ENCODE measurements around the gene CNNM4.

CNNM4 gene

DNA sequence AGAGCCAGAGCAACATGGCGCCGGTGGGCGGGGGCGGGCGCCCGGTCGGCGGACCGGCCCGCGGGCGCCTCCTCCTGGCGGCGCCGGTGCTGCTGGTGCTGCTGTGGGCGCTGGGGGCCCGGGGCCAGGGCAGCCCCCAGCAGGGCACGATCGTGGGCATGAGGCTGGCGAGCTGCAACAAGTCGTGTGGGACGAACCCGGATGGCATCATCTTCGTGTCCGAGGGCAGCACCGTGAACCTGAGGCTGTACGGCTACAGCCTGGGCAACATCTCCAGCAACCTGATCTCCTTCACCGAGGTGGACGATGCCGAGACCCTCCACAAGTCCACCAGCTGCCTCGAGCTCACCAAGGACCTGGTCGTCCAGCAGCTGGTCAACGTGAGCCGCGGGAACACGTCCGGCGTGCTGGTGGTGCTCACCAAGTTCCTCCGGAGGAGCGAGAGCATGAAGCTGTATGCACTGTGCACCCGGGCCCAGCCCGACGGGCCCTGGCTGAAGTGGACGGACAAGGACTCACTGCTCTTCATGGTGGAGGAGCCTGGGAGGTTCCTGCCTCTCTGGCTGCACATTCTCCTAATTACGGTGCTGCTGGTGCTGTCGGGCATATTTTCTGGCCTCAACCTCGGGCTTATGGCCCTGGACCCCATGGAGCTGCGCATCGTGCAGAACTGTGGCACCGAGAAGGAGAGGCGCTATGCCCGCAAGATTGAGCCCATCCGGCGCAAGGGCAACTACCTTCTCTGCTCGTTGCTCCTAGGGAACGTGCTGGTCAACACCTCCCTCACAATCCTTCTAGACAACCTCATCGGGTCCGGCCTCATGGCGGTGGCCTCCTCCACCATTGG is 507 bp downstream of the CNNM4 start:
- DNase-seq, result no peak

DNA sequence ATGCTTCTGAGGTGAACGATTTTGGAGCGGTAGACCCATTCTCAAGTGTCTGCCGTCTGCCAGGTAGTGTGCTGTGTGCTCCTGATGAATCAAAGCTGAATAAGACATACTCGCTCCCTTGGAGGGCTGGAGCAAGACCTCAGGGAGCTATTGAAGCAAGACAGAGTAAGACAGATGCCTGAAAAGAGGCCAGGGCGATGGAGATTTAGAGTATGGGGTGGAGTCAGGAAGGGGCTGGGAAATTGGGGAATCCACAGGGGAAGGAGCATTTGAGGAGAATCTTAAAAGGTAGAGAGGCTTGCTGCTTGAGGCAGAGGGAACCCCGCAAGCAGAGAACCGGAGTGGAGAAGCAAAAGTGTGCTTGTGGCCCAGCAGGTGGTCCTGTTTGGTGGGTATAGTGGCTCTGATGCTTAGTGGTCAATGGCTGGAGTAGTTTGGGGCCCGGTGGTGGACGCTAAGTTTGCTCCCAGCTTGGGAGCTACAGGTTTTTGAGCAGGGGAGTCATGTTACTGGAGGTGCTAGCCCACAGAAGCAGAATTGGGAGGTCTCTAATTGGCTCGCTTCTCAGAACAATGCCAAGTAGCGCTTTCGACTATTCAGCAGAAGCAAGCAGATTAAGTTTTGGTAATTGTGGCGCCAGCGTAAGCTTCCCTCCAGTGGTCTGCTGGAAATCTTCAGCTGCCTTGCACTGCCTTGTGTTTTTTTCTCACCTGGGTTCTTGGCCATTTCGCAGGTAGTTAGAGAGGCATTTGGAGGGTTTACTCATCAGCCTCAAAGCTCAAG is 2.0 kb downstream of the CNNM4 start:
- no peak for DNase-seq

DNA sequence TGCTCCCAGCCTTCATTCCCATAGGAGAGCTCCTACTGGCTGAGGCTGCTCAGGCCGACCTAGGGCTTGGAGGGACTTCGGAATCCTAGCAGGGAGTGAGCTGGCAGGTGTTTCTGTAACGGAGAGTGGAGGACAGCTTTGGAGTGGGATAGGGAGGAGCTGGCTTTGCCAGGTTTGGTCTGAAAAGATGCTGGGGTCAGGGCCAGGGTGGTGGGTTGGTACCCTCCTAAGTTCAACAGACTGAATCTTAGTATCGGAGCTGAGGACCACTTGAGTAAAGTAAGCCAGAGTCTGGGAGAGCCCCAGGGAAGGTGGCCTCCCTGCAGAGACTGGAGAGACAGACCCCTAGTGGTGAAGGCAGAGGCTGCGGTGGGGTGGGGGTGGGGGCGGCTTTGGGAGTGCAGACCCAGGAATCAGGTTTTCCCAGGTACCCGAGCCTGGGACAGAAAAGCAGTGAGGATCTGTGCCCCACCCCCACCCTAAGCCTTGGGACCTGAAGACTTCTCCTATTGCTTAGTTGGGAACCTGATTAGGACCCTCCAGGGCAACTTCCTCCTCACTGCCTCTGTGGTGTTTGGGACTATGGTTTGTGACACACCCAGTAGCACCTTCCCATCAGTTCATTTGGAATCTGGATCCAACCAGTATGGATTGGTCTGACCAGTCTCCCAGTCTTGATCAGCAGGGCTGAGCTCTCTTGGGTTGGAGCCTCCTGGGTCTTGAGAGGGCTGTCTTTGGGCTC is 3.0 kb downstream of the CNNM4 start:
- DNase-seq, result no peak

DNA sequence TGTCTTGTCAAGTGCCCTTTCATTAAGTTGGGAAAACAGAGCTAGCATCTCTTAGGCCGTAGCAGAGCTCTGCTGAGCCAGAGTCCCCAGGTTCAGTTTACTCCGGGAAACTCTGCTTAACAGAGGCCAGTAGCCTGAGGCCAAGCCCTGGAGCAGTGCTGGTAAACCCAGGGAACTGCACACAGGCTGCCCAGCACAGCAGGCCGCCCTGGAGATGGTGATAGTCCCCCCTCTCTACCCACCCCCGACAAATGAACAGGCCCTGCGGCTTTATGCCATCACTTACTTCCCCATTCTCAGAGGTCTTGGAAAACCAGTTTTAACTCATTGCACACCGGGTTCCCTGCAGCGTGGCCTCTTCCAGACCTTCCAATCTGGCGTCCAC is 3.5 kb downstream of the CNNM4 start:
- no peak for DNase-seq

GRCh38 chr2:96767135-96767871 is 6.6 kb downstream of the CNNM4 start:
- DNase-seq, result no peak

GRCh38 chr2:96768083-96768561 is 7.4 kb downstream of the CNNM4 start:
- DNase-seq, result no peak

DNA sequence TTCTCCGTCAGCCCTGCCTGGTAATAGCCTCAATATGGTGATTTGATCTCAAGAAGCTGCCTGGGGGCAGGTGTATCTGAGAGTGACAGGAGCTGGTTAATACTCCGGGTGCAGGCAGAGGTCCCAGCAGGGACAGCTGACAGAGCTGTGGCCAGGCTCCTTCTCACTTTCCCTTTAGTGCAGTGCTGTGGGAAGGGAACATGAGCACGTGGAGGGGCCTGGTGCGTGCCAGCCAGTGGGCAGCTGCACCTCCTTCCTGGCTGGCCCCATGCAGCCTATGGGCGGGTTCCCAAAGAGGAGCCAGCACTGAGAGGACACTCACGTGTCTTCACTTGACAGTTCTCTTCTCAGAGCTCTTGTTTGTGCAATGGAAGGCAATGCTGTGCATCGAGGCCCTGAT is 9.1 kb downstream of the CNNM4 start:
- no peak for DNase-seq

DNA sequence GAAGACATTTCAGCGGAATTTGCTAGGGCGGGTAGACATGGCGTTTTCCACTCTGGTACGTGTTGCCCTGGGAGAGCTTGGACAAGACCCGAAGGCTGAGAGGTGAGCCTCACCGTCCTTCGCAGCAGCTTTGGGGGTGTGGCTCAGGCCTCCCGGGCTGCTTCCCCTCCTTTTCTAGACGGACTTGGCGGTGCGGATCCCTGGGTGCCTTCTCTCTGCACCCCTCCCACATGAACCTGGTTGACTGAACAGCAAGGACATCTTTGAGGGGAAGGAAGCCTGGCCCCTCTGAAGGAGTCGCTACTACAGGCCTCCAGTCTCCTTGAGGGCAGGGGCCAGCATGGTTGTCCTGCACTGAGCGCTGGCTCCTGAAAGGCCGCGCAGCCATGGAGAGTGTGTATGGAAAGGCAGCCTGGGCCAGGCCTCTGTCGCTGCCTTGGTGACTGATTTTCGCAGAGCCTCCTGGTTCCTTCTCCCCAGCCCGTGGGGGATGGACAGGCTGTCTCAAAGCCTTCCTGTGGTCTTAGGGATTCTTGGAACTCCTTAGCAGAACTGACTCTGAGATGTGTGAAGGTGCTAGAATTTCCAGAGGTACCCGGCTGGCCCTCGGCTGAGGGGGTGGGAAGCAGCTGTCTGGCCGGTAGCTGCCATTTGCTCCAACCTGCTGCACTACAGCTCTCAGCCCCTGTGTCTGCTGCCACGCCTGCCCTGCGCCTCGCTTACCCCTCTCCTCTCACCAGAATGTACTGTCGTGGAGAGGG is 9.9 kb downstream of the CNNM4 start:
- DNase-seq, result no peak

DNA sequence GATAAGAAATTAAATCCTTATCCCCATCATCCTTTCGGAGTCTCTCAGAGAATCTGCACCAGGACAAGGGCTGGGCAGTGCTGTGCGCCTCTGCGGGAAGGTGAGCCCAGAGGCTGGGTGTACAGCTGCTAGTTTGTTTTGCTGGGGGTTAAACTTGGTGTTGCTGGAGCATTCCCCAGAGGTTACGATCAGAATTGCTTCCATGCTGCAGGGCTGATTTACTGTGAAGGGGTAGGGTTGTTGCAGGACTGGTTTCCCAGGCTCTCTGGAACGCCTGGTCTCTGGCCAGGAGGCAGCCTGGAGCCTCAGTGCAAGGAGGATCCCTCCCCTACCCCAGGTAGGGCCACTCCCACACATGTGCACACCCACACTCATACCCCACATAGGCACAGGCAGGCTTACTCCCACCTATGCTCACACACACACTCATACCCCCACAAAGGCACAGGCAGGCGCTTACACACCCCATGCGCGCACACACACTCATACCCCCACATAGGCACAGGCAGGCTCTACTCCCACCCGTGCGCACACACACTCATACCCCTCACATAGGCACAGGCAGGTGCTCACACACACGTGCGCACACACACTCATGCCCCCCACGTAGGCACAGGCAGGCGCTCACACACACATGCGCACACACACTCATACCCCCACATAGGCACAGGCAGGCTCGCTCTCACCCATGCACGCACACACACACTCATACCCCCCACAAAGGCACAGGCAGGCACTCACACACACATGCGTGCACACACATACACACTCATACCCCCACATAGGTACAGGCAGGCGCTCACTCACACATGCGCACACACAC is 11.3 kb downstream of the CNNM4 start:
- no peak for DNase-seq

- no peak for DNase-seq
Measured at GRCh38 chr2:96772903-96773671, 12.4 kb downstream of the CNNM4 start.

- peak; percentile 15 for DNase-seq
Measured at GRCh38 chr2:96773922-96774321, 13.2 kb downstream of the CNNM4 start.

- DNase-seq, result no peak
Measured at GRCh38 chr2:96775160-96775559, 14.5 kb downstream of the CNNM4 start.

DNA sequence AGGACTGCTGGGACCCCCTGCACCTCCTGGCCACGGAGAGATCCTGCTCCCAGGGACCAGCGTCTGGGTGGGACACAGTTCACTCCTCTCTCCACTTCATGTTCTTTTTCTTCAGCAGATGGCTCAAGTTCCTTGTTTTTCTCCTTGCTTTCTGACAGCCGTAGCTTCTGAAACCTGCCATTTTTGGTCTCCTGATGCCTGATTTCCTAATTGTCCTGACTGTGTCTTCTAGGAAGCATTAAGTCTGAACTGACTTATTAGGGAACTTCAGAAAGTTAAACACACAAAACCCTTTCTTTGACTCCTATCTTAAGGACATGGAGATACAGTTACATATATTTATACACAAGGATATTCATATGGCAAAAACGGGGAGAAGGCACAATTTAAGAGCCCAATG is 22.7 kb downstream of the CNNM4 start:
- no peak for DNase-seq

GRCh38 chr2:96787411-96787810 is 26.7 kb downstream of the CNNM4 start:
- no peak for DNase-seq

- no peak for DNase-seq
Measured at GRCh38 chr2:96788442-96789244, 27.9 kb downstream of the CNNM4 start.

DNA sequence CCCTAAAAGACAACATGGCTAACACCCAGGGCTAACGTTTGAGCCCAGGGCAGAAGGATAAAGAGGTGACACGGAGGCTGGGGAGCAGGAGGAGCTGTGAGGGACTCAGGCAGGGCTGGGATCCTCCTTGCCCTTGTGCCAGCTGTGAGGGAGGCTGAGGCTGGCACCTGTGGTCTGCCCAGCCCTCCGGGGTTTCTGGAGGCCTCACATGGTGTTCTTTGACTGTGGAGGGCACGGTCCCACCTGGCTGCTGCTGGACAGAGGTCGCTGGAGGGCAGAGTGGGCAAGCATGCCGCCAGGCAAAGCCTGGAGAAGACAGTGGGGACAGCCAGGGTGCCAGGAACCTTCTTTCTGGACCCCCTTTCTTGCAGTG is 28.5 kb downstream of the CNNM4 start:
- DNase-seq, result no peak

- no peak for DNase-seq
Measured at GRCh38 chr2:96792772-96793749, 32.4 kb downstream of the CNNM4 start.

DNA sequence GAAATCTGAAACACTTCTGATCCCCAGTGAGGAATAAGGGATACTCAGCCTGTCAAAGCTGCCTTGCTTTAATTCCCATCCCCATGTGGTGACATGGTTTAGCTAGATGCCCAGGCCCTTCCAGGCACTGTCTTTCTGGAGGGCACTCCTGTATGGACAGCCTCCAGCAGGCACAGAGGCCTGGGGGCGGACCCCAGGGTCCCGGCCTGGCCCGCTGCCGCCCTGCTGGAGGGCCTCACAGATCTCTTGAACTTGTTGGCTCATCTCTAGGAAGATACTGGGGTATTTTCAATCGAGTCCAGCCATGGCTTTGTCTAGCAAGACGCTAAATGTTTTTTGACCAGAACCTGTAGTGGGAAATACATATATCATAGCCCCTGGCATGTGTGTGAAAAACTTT is 34.4 kb downstream of the CNNM4 start:
- no peak for DNase-seq

Measured in NCI-H774 (cell line).